Keratinocyte (primary cell): ENCODE results near the gene PRMT1. TPM values are rescaled to one million over a fixed set of nuclear protein-coding genes. Genes with fewer than 3 reads are reported as not detected.

Source experiments
- DNase-seq: peaks from one replicate; pipeline ENCODE4 v3.0.0-alpha.2; 2011; ENCODE audit warnings: low read depth, missing footprints, low spot score
- FAIRE-seq: peaks from 2 replicates; lab custom pipeline; 2011; peaks lifted over from hg19 to GRCh38; lab: Jason Lieb, UNC
- H2AFZ ChIP-seq: 2 replicates; pipeline ENCODE4 v1.6.0; 2012; ENCODE audit warnings: low read length, control low read depth, inconsistent platforms; ENCODE audit not compliant: control insufficient read depth
- H3K27ac ChIP-seq: 2 replicates; pipeline ENCODE4 v1.5.1; 2011; ENCODE audit warnings: low read length; ENCODE audit not compliant: control insufficient read depth, insufficient read depth
- H3K27me3 ChIP-seq: 3 replicates; pipeline ENCODE4 v1.6.0; 2011; ENCODE audit warnings: low read length; ENCODE audit not compliant: control insufficient read depth, insufficient read depth; ENCODE audit errors: extremely low read depth
- H3K36me3 ChIP-seq, 2 experiments: 2 replicates in 1 of 2; 3 replicates in 1 of 2; pipeline ENCODE4 v1.5.1; 2011; ENCODE audit warnings: low read length in 2 of 2, mild to moderate bottlenecking in 1 of 2; ENCODE audit not compliant: control insufficient read depth in 2 of 2, insufficient read depth in 2 of 2; ENCODE audit errors: extremely low read depth in 1 of 2
- H3K4me1 ChIP-seq: 3 replicates; pipeline ENCODE4 v1.5.1; 2011; ENCODE audit warnings: low read length; ENCODE audit not compliant: control insufficient read depth, insufficient read depth; ENCODE audit errors: extremely low read depth
- H3K4me2 ChIP-seq: 3 replicates; pipeline ENCODE4 v1.6.0; 2011; ENCODE audit warnings: low read depth, low read length; ENCODE audit not compliant: control insufficient read depth, insufficient read depth; ENCODE audit errors: extremely low read depth
- H3K4me3 ChIP-seq, 3 experiments: fragments of 200-600 bp in 1 of 3; sonication (generic) in 1 of 3; 2 replicates in 2 of 3; 3 replicates in 1 of 3; pipeline ENCODE4 v1.5.1; 2011 to 2016; ENCODE audit warnings: low read length in 3 of 3, mild to moderate bottlenecking in 3 of 3, control low read depth in 2 of 3, inconsistent platforms in 1 of 3, low read depth in 1 of 3, mixed read lengths in 1 of 3, mixed run types in 1 of 3, moderate library complexity in 1 of 3; ENCODE audit not compliant: control insufficient read depth in 2 of 3, insufficient read depth in 2 of 3; ENCODE audit errors: extremely low read depth in 1 of 3
- H3K79me2 ChIP-seq: 2 replicates; pipeline ENCODE4 v1.6.0; 2012; ENCODE audit warnings: low read length; ENCODE audit not compliant: control insufficient read depth, insufficient read depth
- H3K9ac ChIP-seq: 3 replicates; pipeline ENCODE4 v1.6.0; 2011; ENCODE audit warnings: low read length; ENCODE audit not compliant: control insufficient read depth, insufficient read depth; ENCODE audit errors: extremely low read depth
- H3K9me1 ChIP-seq: 3 replicates; pipeline ENCODE4 v1.6.0; 2011; ENCODE audit warnings: low read length; ENCODE audit not compliant: control insufficient read depth, insufficient read depth; ENCODE audit errors: extremely low read depth
- H3K9me3 ChIP-seq: 2 replicates; pipeline ENCODE4 v1.5.1; 2012; ENCODE audit warnings: low read depth, low read length; ENCODE audit not compliant: control insufficient read depth
- H4K20me1 ChIP-seq: 3 replicates; pipeline ENCODE4 v1.6.0; 2011; ENCODE audit warnings: low read length; ENCODE audit not compliant: control insufficient read depth, insufficient read depth; ENCODE audit errors: extremely low read depth
- EZH2 ChIP-seq: IDR thresholded peaks from one replicate; pipeline ENCODE4 v1.6.1; 2012; ENCODE audit warnings: inconsistent platforms, mild to moderate bottlenecking, low read length, moderate library complexity
- dilution Hi-C: fragments of 300-500 bp; cut with MboI; formaldehyde crosslinking; loops from one replicate; pipeline ENCODE4 v1.7.0; 2020; ENCODE audit warnings: low sequenced_read_pairs; ENCODE audit not compliant: extremely low pct_ligation_motif_present
- polyA plus RNA-seq, 5 experiments: library from polyadenylated mRNA; depleted of rRNA in 3 of 5; stranded (reverse) in 3 of 5; stranded (forward) in 1 of 5; unstranded in 1 of 5; fragments of >200 nt; gene quantifications; 1 replicate in 1 of 5; 2 replicates in 3 of 5; 3 replicates in 1 of 5; pipeline versions ENCODE4 v1.2.1 to v1.2.3, GENCODE V29; 2011 to 2012; ENCODE audit warnings: missing spikeins in 2 of 5, low read depth in 1 of 5, low replicate concordance in 1 of 5
- TF ChIP-seq, protein P1 (sequence below), 3 experiments: IDR thresholded peaks in 1 of 3; conservative IDR thresholded peaks in 1 of 3; optimal IDR thresholded peaks in 1 of 3; 2 replicates in 2 of 3; 3 replicates in 1 of 3; pipeline versions ENCODE3 to v1.5.1; 2011; ENCODE audit warnings: low read length in 3 of 3, mild to moderate bottlenecking in 3 of 3, moderate library complexity in 2 of 3, control low read depth in 1 of 3, inconsistent platforms in 1 of 3; ENCODE audit not compliant: insufficient read depth in 2 of 3; ENCODE audit errors: extremely low read depth in 1 of 3

PRMT1 gene
- polyA plus RNA-seq, 1 donor (not counting 4 experiments of a cell fraction or from before 2014, with no cell fraction given) = 280 TPM

DNA sequence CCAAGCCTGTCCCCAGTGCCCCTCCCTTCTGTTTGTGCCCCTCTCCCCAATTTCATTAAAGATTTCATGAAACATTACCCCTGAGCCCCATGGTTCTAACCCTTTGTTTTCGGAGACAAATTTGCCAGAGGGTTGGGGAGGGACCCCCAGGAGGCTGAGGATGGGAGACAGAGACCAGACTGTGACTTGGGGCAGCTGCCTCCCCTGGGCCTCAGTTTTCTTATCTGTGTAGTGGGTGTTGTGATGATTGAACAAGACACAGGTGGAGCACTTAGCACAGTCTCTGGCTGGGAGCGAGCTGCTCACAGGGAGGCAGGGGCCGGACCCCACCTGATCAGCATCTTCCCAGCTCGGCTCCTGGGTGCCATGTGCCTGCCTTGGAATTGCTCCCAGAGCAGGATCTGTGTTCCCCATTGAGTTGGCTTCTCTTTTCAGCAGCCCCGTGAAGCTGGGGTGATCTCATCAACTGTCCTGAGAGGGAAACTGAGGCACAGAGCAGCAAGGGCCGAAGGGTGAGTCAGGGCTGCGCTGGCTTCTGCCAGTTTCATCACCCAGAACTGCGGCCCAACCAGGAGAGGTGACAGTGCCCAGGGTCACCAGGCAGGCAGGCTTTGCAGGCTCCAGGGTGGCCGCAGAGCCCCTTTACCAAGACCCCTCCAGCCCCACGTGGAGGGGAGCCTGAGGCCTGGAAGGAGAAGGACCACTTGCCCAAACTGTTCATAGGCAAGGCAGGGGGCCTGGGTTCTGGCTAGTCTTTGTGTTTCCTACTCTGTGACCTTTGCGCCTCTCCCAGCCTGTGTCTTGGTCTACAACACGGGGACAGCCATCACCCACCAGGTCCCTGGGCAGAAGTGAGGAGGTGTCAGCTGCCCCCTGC lies 18.3 kb upstream of the PRMT1 start:
- H3K36me3 ChIP-seq = peaks cover 50 to 53% of the 10 kb centered on the region in 2 experiments
- dilution Hi-C loops = no loop called here
- FAIRE-seq = no peak

DNA sequence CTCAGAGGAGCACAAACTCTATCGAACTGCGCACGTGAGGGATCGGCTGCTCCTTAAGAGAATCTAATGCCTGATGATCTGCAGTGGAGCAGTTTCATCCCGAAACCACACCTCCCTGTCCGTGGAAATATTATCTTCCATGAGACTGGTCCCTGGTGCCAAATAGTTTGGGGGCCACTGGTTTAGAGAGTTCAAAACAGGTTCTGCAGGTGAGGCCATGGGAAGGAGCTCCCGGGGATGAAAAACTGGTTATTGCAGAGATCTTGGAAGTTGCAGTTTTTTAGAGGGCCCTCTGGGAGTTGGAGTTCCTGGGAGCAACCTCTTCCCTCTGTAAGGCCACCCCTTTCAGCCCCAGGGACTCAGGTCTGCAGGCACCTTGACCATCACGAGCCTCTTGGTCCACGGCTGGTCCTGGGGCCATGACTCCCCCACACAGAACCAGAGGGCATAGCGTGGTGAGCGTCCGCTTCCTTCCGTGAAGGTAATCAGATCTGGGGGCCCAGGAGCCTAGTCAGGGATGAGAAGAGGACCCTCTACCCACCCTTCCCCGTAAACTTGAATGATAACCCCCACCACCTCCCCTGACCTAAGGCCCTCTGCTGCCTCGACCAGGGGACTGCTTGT lies 16.6 kb upstream of the PRMT1 start:
- Histone ChIP-seq H3K27ac (no peak overlapping the region), H3K9me3 (no peaks in the 10 kb centered on the region), H3K4me1 (peaks cover 12% of the 10 kb centered on the region), H3K9me1 (no peaks in the 10 kb centered on the region), H3K27me3 (no peaks in the 10 kb centered on the region), H3K36me3 (peaks cover 44 to 45% of the 10 kb centered on the region in 2 experiments), H3K4me3 (no peak overlapping the region), H4K20me1 (peaks cover 13% of the 10 kb centered on the region), H3K79me2 (peaks cover 20% of the 10 kb centered on the region), H3K4me2 (no peak overlapping the region), H3K9ac (no peak overlapping the region), H2AFZ (no peak overlapping the region)
- dilution Hi-C loops = no loop called here
- DNase-seq (no peak), FAIRE-seq (no peak)
- TF ChIP-seq, protein P1, sequence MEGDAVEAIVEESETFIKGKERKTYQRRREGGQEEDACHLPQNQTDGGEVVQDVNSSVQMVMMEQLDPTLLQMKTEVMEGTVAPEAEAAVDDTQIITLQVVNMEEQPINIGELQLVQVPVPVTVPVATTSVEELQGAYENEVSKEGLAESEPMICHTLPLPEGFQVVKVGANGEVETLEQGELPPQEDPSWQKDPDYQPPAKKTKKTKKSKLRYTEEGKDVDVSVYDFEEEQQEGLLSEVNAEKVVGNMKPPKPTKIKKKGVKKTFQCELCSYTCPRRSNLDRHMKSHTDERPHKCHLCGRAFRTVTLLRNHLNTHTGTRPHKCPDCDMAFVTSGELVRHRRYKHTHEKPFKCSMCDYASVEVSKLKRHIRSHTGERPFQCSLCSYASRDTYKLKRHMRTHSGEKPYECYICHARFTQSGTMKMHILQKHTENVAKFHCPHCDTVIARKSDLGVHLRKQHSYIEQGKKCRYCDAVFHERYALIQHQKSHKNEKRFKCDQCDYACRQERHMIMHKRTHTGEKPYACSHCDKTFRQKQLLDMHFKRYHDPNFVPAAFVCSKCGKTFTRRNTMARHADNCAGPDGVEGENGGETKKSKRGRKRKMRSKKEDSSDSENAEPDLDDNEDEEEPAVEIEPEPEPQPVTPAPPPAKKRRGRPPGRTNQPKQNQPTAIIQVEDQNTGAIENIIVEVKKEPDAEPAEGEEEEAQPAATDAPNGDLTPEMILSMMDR (optimal IDR thresholded peaks at IDR 0.05 in 1 of 3, IDR thresholded peaks at IDR 0.05 in 1 of 3, conservative IDR thresholded peaks at IDR 0.05 in 1 of 3; ENCODE audit: extremely low read depth in 1 of 3, insufficient read depth in 2 of 3, low read length in 3 of 3) = no peak
- TF ChIP-seq EZH2 = no peak

More for the DNA sequence above, 18.3 kb upstream of the PRMT1 start:
- no peak for DNase-seq
- Histone ChIP-seq H3K27me3 (no peaks in the 10 kb centered on the region), H3K9me1 (no peaks in the 10 kb centered on the region), H2AFZ (no peak overlapping the region), H3K27ac (no peak overlapping the region), H3K79me2 (peaks cover 18% of the 10 kb centered on the region), H4K20me1 (peaks cover 9% of the 10 kb centered on the region), H3K9me3 (no peaks in the 10 kb centered on the region), H3K4me1 (peaks cover 7% of the 10 kb centered on the region), H3K9ac (no peak overlapping the region), H3K4me3 (no peak overlapping the region), H3K4me2 (no peak overlapping the region)
- no peak for TF ChIP-seq EZH2
- TF ChIP-seq, protein P1 (optimal IDR thresholded peaks at IDR 0.05 in 1 of 3, IDR thresholded peaks at IDR 0.05 in 1 of 3, conservative IDR thresholded peaks at IDR 0.05 in 1 of 3; ENCODE audit: extremely low read depth in 1 of 3, insufficient read depth in 2 of 3, low read length in 3 of 3) = no peak
